Tongue (tissue), 2 donors: ENCODE data around the gene IL17RA. TPM values are rescaled to one million over a fixed set of nuclear protein-coding genes. Genes with fewer than 3 reads are reported as not detected.

Source experiments
- DNase-seq: peaks from one replicate; pipeline ENCODE4 v3.0.0-alpha.2; 2015
- total RNA-seq: library from RNA; depleted of rRNA; stranded (reverse); fragments of >200 nt; gene quantifications from one replicate; pipeline ENCODE4 v1.2.3, GENCODE V29; 2014

Gene IL17RA
- total RNA-seq, 1 donor from 2014 or later = 3.7 TPM

- no peak for DNase-seq
Observed at GRCh38 chr22:17083811-17084441, 874 bp upstream of the IL17RA start.

DNA sequence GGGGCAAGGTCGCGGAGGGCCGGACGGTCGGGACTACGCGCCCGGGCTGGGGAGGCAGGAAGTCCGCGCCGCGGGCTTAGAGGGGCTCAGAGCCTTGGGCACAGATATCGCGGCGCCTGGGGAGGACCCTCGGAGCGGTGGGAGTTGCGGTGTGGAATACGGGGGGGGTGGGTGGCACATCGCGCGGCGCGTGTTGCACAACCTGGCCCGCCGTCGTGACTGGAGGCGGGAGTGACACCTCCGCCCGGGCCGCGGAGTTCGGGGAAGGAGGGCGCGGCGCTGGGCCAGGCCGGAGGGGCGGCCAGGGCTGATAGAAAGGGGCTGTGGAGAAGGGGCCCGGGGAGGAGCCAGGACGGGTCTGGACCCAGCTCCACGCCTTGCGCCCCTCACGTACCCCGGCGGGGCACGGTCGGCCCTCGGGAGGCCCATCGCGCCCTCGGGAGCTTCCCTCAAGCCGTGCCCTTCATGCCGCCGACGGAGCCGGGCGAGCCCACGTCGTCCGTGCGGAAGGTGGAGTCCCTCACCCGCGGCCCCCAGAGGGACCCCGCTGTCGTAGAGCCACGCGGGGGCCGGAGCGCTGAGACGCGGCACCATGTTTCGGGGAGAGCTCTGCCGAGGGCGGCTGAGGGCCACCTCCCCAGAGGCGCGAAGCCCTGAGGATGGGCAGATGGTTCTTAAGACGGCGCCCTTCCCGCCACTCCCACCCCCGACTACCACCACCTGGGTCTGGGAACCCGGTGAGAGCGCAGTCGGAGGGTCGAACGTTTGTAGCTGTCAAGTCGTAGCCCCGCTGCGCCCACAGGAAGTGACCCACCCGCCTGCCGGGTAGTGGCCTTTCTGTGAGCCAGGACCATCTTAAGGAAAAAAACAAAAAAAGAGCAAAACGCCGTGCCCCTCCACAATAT, 729 bp downstream of the IL17RA start:
- DNase-seq = no peak

GRCh38 chr22:17086296-17086695, 1.5 kb downstream of the IL17RA start:
- no peak for DNase-seq

DNA sequence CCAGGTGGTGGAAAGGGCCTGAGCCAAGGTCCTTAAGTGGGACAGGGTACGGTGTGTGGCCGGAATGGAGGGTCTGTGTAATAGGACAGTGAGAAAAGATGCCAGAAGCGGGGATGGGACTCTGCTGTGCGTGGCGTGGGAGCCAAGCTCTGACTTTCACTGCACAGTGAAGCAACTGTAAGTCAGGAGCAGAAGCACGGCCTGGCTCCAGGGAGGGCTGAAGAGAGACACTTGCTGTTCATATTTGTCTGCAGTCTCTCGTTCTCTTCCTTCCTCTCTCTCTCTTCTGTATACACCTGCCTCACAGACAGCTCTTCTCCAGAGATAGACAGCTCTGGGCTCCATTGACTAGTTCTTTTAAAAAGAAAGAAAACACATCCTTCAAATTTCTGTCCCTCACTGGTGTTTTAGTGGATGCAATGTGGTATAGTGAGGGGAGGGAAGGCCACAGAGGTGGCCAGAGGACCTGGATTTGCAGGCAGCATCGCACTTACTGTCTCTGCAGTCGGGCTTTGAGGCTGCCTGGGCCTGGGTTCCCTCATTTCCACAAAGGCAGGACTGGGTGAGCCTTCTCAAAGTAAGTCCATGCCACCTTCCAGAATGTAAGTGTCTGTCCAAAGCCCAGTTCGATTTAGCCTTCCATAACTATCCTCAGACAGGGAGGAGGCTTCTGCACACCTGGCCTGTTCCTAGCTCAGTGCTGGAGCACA, 2.1 kb downstream of the IL17RA start:
- no peak for DNase-seq

DNA sequence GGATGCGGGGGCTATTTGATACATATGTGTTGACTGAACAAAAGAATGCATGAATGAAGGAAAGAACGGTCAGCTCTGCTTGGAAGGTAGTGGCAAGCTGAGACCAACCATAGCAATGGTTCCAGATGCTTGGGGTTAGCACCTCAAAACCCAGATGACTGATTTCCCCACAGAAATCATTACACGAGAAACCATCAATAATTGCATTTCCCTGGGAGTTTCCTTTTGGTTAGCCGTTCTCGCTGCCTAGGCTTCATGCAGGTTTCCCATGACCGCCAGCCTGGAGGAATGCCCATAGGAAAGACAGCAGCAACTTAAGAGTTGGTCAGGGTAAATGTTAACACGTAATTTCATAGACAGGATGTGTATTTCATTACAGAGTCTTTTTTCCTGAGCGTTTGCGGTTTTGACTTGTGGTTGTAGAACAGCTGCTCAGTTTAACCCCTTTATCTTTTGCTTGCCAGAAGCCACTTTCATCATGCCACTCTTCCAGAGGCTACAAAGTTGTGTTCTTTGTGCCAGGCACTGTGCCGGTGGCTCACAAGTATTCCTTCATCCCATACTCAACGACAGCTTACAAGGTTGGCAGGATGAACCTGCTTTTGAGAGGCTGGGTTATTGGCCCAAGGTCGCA, 2.8 kb downstream of the IL17RA start:
- peak; percentile 25 for DNase-seq

DNA sequence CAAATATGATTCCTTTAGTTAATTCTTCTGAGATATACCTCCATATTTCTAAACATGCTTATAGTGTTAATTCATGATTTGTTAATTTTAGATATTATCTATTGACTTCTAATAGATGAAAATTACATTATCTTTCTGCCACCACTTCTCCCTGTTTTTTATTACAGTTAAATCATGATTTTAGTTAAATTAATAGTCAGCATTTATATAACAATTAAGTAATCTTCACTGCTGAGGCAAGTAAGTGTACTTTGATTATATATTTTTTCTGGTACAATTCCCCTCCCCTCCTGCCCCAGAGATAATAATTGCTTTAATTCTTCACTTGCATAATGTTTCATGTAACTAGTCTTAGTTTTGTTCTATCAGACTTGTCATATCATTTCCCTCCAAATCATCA, 5.8 kb downstream of the IL17RA start:
- no peak for DNase-seq

DNA sequence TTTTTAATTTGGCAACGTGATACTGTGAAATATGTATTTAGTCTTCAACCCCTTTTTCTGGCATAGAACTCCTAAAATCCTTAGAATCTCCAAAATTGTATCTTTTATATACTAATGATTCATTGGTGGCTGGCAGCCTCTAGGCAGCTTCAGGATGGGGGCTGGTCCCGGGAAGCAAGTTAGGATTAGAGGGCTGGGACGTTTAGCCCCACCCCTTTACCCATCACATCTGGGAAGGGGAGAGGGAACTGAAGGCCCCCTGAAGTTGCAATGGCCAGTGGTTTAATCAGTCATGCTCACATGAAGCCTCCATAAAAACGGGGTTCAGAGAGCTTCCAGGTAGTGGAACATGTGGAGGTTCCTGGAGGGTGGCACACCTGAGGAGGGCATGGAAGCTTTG, 7.1 kb downstream of the IL17RA start:
- DNase-seq = no peak

DNA sequence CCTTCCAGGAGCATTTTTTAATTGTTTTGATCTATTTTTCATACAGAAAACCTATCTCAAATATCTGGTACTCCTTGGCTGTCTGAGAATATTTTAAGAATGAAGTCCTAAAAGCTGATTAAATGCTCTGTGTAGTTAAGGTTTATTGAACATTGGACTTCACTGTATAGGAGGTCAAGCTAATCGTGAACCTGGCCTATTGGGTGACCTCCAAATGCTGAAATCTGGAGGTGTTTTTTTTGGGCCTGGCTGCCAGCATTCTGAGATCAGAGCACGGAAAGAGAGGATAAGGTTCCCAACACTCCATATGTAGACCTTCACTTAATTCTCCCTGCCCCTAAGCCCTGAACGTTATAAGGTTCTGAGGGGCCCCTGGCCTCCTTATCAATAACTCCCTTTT, 8.3 kb downstream of the IL17RA start:
- no peak for DNase-seq

- DNase-seq = no peak
Observed at GRCh38 chr22:17095538-17095937, 10.7 kb downstream of the IL17RA start.

- DNase-seq = no peak
Observed at GRCh38 chr22:17096071-17096470, 11.3 kb downstream of the IL17RA start.

GRCh38 chr22:17097062-17097461, 12.3 kb downstream of the IL17RA start:
- no peak for DNase-seq

DNA sequence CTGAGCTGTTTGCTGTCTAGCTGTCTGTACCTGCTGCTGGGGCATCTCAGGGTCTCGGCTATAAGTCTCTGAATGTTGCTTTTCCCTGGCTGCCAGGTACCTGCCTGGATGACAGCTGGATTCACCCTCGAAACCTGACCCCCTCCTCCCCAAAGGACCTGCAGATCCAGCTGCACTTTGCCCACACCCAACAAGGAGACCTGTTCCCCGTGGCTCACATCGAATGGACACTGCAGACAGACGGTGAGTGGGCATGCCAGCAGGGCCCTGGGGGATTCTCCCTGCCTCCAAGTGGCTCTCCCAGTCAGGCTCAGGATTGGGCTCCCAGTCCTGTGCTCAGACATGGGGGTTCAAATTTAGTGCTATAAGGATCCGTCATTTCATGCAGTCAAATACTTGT, 12.9 kb downstream of the IL17RA start:
- no peak for DNase-seq

DNA sequence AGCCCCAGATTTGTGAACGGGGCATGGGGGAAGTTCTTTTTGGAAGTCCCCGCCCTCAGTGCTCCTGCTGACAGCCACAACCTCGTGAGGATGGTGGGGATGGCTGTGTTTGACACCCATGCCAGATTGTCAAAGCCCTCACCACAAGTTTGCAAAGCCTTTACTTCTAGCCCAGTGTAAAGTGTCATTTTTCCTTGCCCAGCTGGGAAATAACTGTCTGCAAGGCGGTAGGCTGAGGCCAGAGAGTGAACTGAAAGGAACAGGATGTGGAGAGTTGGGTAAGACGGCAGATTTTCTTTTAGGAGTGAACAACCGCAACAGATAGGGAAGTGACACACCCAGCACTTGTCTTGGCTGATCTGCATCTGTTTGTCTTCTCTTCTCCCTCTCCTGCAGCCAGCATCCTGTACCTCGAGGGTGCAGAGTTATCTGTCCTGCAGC, 13.6 kb downstream of the IL17RA start:
- no peak for DNase-seq

DNA sequence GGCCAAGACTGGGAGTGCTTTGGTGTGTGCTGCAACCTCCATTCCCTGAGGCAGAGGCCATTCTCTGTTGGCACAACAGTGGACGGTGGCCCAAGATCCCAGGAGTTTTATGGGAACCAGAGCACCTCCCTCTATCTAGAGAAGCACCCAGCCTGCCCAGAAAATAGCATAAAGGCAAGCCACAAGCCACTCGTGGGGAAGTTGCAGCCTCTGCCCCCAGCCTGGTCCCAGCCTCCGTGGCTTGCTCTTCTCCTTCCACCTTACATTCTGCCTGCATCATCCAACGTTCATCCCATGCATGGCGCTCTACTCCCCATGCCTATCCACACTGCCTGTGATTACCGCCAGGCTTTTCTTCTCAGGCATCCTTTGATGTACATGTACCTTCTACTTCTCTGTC, 15.8 kb downstream of the IL17RA start:
- DNase-seq = no peak

- no peak for DNase-seq
Observed at GRCh38 chr22:17101475-17102296, 16.9 kb downstream of the IL17RA start.

- DNase-seq = no peak
Observed at GRCh38 chr22:17102297-17102667, 17.5 kb downstream of the IL17RA start.

GRCh38 chr22:17103351-17103750, 18.6 kb downstream of the IL17RA start:
- no peak for DNase-seq

DNA sequence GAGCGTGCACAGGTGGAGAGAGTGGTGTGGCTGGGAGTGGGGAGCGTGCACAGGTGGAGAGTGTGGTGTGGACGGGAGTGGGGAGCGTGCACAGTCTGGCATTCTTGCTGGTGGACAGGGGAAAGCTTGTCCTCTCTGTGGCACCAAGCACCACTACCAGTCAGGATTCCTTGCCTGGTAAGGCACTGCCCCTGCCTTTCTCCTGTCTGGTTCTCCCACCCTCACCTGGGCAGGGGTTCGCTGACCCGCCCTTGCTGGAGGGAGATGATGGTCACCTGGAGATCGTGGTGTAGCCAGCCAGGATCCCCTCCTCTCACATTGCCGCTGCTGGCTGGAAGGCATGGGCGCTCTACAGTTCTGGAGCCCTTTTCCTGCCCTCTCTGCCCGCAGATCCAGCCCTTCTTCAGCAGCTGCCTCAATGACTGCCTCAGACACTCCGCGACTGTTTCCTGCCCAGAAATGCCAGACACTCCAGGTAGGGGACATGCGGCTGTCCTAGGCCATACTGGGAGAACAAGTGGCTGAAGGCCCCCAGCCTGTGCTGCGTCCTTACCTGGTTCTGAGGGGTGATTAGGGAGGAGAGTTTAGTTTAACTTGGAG, 19.6 kb downstream of the IL17RA start:
- DNase-seq = no peak

GRCh38 chr22:17105143-17106129, 20.6 kb downstream of the IL17RA start:
- DNase-seq = no peak

- no peak for DNase-seq
Observed at GRCh38 chr22:17106161-17106784, 21.5 kb downstream of the IL17RA start.
